Activated effector memory CD4-positive, alpha-beta T cell treated with Interleukin-2 at 50 U/mL for 16 hours (primary cell): ENCODE results near the gene GUCA2A.

Experiments
- DNase-seq: peaks from one replicate; pipeline ENCODE4 v3.0.0-alpha.2; 2020

GUCA2A gene

DNA sequence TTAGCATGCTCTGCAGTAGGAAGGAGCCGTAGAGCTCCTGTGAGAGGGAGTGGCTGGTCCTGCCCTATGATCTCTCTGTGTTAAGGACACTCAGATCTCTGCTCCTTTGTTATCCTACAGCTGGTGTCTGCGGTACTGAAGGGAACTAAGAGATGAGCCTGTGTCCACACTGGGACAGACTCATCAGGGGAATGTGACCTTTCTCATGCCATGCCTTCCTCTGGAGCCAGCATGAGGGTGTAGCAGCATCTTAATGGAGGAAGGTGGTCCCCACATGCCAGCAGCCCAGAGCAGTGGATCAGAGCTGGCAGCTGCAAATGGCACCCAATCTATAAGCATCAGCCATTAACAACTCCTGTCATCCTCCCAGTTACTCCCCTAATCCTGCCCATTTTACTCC lies 36.0 kb downstream of the GUCA2A start:
- DNase-seq, result no peak

DNA sequence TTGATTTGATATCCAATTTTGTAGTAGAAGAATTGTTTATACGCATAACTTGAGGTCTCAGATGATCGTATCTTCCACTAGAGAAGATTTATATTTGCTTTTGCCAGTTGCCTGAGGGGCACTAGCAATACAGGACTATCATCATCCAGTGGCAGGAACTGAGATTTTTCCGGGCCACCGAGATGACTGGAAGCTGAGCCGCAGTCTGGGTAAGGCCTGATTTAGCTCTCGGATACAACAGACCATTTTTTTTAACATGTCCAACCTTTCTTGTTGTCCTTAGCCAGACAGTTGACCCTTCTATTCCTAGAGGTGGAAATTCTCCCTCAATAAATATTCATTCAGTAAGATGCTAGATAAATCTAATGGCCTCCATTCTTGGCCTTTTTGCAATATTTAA lies 36.8 kb downstream of the GUCA2A start:
- no peak for DNase-seq

DNA sequence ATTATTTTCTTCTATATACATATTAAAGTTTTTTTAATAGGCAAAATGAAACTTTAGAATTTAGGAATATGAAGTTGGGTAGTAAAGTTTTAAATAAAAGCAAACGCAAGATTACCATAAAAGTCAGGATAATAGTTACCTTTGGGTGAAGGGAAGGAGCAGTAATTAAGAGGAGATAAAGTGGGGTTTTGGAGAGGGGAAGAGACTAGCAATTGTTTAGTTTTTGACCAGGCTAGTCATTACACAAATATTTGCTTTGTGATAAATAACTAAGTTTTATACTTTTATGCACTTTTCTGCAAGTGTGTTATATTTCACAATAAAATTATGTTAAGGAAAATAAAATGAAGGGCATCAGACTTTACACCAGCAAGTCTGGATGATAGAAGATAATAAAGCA lies 39.0 kb downstream of the GUCA2A start:
- DNase-seq, result no peak

DNA sequence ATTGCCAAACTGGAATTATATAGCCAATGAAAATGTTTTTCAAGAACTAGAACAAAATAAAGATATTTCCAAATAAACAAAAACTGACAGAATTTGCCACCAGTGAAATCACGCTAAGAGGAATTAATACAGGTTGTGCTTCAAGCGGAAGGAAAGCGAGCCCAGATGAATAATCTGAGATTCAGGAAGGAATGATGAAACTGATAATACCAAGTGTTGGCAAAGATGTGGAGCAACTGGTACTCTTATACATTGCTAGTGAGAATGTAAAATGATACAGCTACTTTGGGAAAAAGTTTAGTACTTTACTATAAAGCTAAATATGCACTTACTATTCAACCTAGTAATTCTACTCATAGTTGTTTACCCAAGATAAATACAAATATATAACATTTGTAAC lies 42.1 kb downstream of the GUCA2A start:
- DNase-seq, result no peak

GRCh38 chr1:42118125-42118524 lies 46.4 kb downstream of the GUCA2A start:
- no peak for DNase-seq

DNA sequence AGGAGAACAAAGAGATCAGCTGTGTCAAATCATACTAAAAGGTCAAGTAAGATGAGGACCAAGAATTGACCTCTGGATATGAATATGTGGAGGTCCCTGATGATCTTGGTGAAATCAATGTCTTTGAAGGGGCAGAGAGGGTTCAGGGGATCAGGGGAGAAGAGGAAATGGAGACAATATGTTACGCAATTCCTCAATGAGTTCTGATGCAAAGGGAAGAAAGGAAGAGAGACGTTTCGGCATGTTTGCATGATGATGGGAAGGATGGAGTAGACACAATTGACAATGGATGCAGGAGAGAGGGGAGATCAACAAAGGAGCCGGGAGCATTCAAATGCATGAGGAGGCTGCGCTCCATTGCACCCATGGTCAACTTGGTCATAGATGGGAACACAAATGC lies 47.3 kb downstream of the GUCA2A start:
- no peak for DNase-seq

GRCh38 chr1:42114229-42114628 lies 50.3 kb downstream of the GUCA2A start:
- no peak for DNase-seq
